Measurements from ENCODE around the gene CREG1. TPM values are rescaled to one million over a fixed set of nuclear protein-coding genes. Genes with fewer than 3 reads are reported as not detected.
A peak's percentile ranks its signal among the peaks of the same experiment; 100 is the strongest.

CREG1 gene
- total and polyA plus RNA-seq, 2 of the 8 experiments (the other 6 are each of a cell fraction or from before 2014, with no cell fraction given) = 29.8 to 30.1 TPM

- TF ChIP-seq SIN3A (conservative IDR thresholded peaks at IDR 0.05 in 1 of 2, IDR thresholded peaks at IDR 0.05 in 1 of 2; ENCODE audit: low read depth in 1 of 2, low read length in 2 of 2) (no peak; a peak in 1 of 4 replicates), BACH1 (IDR thresholded peaks at IDR 0.05; ENCODE audit: low read length) (peak; percentile 78), POLR2AphosphoS5 (IDR thresholded peaks at IDR 0.05; ENCODE audit: low read depth, low read length) (peak; percentile 90), ASH2L (IDR thresholded peaks at IDR 0.05; ENCODE audit: low read length) (peak; percentile 77), ZNF274 (IDR thresholded peaks at IDR 0.05; ENCODE audit: borderline replicate concordance, extremely low read depth, low read length) (no peak), RAD21 (IDR thresholded peaks at IDR 0.05 in 1 of 2, conservative IDR thresholded peaks at IDR 0.05 in 1 of 2; ENCODE audit: low read depth in 2 of 2, low read length in 2 of 2) (no peak), E2F6 (IDR thresholded peaks at IDR 0.05) (peak; percentile 20; the same call in 1 of the 2 replicates), KDM5A (IDR thresholded peaks at IDR 0.05; ENCODE audit: low read length) (no peak), JUN (IDR thresholded peaks at IDR 0.05; ENCODE audit: low read depth, low read length) (no peak), SUZ12 (IDR thresholded peaks at IDR 0.05; ENCODE audit: low read length) (no peak), GABPA (IDR thresholded peaks at IDR 0.05; ENCODE audit: borderline replicate concordance, insufficient read depth, low read length) (peak; percentile 51; the same call in 1 of the 2 replicates), RNF2 (IDR thresholded peaks at IDR 0.05; ENCODE audit: borderline replicate concordance, low read depth, low read length, missing control alignments, poor library complexity, severe bottlenecking) (no peak), TCF12 (IDR thresholded peaks at IDR 0.05; ENCODE audit: low read depth, low read length) (no peak), EGR1 (IDR thresholded peaks at IDR 0.05; ENCODE audit: borderline replicate concordance, low read depth, low read length) (no peak), MAFK (IDR thresholded peaks at IDR 0.05; ENCODE audit: low read depth, low read length) (no peak), TBP (IDR thresholded peaks at IDR 0.05; ENCODE audit: low read depth, low read length) (peak; percentile 91), EZH2 (IDR thresholded peaks at IDR 0.05; ENCODE audit: low read depth, low read length, severe bottlenecking) (no peak), BCL11A (IDR thresholded peaks at IDR 0.05; ENCODE audit: low read depth in 2 of 2, low read length in 2 of 2) (no peak), PHF8 (conservative IDR thresholded peaks at IDR 0.05; ENCODE audit: low read depth, low read length) (peak; percentile 80), ATF2 (IDR thresholded peaks at IDR 0.05; ENCODE audit: low read length) (no peak)
Observed at GRCh38 chr1:167553136-167554027, at the start of gene CREG1 (continued).

All from H1 (cell line).